ENCODE results near the gene KSR2.

The KSR2 gene

DNA sequence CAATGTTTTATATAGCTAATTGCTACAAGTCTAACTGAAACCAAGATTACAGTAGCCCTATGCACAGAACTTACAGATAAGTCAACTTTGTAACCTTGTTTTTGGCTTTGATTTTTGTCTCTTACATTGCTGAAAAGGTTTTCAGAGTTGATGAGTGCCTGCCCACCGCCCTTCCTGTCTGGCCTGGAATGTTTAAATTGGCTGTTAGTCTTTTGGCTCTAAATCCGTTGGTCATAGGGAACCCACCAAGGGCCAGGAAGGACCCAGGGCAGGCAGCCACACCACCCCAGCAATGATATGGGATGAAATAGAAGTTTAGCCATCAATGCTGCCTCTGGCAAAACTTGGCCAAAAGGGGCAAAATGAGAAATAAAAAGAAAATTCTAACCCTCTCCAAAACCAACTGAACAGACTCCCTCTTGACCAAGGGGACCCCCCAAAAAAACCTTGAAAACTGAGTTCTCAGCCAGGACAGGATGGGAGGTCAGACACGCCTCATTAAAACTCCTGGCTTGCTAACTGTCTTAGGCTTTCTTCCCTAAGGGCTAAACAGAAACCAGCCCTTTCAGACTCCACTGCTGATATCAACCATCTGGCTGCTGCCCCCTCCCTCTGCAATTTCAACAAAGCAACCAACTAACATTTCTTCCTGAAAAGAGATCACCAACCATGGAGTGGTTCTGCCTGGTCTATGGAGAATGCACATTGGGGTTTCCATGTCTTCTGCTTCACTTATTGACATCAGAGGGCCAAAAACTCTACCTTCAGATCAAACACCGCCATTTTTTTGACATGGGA is 365.3 kb downstream of the KSR2 start:
- DNase-seq, result no peak

DNA sequence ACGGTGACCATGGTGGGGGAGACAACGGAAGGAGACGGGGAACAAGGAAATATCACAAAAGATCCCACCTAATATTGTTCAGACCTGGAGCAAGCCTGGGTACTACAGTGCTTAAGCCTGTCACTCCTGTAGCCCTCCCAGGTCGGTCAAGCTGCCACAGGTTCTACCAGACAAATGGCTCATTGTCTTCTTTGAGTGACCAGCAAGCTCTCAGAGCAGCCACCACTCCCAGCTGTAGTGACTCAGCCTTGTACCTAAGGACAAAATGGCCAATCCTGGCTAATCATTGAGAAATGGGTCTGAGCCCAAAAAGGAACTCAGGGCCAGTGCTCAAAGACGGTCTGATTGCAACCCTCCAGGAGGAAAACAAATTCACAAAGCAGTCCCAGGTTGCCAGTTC is 368.9 kb downstream of the KSR2 start:
- no peak for DNase-seq

DNA sequence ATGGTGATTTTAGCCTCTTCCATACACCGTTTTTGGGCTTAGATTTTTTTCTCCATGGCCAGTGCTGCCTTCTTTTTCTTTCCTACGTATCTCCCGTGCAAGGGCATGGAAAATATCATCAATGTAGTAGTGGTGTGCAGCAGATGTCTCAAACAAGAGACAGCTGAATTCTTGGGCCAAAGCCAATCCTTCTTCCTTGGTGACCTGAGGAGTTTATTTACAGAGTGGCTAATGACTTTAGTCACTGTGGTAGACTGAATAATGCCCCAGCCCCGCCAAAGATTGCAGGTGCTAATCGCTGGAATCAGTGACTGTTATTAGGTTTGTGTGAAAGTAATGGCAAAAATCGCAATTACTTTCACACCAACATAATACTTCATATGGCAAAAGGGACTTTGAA is 371.8 kb downstream of the KSR2 start:
- no peak for DNase-seq

DNA sequence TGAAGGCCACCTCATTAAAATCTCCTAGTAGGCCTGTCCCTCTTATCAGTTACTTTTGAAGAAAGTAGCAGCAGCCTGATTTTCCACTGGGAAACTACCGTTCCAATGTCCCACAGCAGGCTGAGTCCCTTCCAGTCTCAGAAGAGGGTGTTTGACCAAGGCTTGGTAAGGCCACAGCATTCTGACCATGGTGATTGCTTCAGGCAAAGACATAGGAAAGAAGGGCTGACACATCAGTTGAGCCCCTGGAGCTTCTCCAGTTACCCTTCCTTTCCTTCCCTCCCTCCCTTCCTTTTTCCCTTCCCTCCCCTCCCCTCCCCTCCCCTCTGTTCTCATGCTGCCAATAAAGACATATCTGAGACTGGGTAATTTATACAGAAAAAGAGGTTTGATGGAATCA is 373.0 kb downstream of the KSR2 start:
- no peak for DNase-seq

DNA sequence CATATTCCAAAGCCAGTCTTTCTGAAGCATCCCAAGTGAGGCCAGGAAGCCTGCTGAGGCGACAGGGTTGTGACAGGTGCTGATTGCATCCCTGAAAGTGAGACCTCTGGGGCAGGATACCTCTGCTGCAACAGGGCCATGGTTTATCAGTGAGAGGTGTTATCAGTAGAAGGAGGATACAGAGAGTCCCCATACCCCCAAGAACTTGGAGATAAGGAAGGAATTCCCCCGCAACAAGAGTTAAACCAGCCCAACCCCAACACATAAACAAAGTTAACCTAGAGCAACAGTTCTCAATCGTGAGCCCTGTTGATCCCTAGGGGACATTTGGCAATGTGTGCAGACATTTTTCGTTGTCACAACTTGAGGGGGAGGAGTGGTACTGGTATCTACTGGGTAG is 374.3 kb downstream of the KSR2 start:
- no peak for DNase-seq

DNA sequence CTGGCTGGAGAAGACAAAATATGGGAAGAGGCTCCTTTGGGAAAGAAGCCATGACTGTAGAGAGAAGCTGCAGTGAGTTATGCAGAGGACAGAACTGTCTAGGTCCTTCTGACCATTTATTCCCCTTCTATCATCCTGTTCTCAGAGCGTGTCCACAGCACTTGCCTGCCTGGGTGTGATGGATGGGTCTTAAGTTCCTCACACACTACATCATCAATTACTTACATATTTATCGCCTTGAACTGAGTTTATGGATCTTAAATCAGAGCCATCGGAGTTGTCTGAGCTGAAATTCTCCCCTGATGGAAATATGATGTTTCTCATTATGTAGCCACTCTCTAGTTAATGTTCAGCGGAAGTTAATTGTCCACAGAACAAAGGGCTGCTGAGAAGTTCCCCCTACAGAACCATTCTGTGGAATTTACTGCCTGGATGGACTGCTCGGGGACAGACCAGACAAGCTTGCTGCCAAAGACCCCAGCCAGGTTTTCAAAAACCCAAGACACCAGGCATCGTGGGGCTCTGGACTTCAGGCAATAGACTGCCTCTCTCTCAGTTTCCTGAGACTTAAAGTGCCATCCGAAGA is 374.9 kb downstream of the KSR2 start:
- no peak for DNase-seq

DNA sequence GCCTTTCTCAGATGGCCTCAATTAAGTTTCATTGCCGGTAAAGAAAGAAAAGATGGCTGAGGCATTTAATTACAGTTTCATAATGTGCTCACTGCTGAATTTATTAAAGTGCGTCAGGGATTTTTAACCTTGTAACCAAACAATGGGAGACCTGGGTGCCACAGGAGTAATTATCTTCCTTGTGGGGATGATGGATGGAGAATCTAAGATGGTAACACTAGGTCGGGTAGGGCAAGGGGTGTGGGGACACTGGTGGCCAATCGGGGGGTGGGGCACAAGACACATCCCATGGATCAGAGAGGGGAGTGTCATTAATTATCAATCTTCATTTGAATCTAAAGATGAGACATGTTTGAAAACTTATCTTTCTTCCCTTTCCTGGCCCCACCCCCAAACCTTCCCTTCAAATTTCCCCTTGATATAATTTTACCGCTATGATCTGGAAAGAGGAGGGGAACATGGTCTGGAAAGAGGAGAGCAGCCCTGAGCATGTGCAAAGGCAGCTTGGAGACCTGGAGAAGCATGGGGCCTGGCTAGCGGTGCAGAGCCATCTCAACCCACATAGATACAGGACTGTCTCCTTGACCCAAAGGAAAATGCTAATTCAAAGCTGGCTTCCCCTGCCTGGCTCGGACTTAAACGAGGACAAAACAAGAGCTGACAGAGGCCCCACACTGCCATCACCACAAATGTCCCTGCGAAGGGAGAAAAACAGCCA is 376.0 kb downstream of the KSR2 start:
- DNase-seq, result no peak

DNA sequence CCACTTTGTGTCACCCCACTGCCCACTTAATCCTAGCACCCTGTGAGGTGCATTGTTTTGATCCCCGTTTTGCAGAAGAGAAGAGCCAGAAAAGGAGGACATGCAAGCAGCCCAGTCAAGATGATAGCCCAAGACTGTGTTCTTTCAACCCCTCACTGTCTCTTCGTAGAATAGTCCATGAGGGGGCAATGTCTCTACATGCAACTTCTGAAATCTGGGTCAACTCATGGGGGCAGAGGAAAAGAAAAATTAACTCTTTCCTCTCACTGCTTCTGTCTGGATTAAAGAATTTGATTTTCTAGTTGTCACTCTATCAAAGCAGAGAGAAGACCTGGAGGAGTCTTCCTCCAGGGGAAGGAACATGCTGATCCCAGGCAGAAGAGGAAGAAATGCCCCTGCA is 377.8 kb downstream of the KSR2 start:
- no peak for DNase-seq

DNA sequence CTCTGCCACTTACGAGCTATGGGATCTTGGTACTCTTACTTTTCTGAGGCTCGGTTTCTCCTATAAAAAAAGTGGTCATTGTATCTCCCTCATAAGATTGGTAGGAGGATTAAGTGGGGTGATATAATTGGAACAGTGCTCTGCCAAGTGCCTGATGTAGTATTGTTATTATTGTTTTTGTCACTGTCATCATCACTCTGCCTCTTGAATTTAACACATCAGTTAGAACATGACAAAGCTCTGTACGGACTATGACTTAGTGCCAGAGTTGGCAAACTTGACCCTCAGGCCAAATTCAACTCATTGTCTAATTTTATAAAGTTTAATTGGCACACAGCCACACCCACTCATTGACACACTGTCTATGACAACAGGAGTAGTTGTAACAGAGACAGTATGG is 378.4 kb downstream of the KSR2 start:
- DNase-seq, result no peak

DNA sequence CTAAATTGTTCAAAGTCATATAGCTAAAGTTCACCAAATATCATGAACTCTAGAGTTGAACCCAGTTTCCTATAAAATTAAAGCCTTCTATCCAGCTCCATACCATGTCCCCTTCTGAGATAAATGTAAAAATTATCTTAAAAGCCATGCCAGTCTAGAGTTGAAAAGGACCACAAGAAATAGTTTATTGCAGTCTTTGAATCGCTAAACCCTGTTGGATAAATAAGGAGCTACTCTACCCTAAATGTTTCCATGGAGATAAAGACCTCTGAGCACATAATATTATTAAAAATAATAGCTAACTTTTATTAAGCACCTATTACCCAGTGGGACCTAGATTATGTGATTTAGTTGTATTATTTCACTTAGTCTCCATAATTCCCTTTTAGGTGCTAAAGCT is 379.8 kb downstream of the KSR2 start:
- DNase-seq, result no peak

DNA sequence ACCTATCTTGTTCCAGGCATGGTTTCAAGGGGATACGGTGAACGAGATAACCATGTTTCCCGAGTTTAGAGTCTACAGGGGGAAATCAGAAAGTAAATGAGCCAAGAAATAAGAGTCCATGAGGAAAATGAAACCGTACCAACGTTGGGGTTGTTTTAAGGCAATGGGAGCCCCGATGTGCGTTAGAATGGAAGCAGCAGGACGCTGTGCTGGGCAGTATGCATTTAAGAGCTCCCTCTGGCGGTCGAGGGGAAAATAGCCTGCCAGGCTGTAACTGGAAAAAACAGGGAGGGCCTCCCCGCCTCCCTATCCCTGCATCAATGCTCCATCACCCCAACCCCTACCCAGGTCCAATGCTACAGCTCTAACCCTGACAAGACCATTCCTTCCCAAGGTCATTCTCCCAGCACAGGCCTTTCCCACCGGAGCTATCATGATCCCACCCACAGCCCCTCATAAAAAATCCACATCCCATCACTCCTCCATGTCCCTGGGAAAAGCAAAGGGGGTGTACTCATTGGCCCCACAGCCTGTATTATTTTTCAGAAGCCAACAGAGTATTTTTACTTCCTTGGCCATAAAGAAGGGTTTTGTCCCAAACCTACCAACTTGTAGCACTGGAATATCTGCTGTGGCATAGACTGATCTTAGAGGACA is 381.0 kb downstream of the KSR2 start:
- peak; percentile 44 to 61 for DNase-seq

DNA sequence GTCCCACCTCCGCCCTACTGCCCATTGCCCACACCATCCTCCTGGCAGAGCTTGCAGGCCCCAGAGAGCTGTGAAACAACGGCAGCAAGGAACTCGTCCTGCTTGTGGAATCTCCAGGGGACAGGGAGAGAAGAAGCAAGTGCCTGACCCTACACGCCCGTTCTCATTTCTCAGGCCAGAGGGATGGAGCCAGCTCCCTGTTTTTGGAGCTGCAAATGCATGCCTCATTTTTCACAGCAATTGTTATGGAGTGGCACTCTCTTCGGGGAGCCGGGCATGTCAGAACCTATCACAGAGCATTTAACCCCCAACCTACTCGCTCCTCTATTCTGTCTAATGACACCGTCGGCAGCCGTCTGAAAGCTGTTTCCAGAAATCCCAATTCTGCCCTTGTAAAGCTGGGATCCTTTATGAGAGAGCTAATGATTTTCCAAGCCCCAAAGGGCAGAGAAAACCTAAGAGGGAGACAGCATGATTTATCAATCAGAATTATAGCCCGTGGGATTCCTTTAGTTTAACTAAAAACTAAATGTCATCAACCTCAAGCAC is 385.0 kb downstream of the KSR2 start:
- DNase-seq, result no peak

DNA sequence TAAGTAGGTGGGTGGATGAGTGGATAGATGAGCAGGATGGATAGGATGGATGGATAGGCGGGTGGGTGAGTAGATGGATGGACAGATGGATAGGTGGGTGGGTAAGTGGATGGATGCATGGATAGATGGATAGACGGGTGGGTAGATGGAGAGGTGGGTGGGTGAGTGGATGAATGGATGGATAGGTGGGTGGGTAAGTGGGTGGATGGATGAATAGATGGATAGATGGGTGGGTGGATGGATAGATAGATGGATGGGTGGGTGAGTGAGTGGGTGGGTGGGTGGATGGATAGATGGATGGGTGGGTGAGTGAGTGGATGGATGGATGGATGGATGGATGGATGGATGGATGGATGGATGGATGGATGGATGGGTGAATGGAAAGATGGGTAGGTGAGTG is 385.7 kb downstream of the KSR2 start:
- no peak for DNase-seq

DNA sequence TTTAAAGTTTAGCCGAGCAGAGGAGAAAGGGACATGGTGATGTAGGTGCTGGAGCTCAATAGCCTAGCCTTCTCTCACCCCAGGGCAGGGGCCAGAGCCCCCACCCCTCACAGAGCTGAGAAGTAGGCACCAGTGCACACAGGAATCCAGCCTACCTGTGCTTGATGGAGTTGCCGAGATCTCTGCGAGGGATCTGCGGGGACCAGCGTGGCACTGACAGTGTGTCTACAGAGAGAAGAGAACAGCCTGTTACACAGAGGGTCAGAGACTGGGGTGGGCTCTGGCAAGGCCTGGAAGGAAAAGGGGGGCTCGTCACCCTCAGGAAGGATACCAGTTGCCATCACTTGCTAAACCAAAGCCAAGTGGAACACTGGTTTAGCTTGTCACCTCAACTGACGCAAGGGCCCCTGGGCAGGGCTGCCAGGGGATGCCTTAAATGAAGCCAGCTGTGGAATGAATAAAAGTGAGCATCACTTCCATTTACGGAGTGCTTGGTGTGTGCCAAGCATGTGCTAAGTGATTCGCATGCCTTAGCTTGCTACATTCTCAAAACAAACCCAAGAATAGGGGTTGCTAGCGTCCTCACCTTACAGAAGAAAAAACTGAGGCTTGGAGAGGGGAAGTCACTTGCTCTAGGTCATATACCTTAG is 386.5 kb downstream of the KSR2 start:
- no peak for DNase-seq

DNA sequence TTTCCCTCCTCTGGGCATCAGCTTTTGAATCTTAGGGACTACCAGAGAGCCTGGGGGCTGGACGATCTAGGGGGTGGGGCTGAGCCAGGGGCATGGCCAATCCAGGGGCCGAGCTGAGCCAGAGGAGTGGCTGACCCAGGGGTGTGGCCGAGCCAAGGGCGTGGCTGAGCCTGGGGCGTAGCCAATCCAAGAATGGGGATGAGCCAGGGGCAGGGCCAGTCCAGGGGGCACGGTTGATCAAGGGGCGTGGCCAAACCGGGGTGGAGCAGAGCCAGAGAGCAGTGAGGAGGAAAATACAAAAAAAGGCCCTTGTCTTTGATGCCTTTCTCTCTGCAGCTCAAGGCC is 388.1 kb downstream of the KSR2 start:
- peak in 1 of 2 donors; percentile 2 for DNase-seq

DNA sequence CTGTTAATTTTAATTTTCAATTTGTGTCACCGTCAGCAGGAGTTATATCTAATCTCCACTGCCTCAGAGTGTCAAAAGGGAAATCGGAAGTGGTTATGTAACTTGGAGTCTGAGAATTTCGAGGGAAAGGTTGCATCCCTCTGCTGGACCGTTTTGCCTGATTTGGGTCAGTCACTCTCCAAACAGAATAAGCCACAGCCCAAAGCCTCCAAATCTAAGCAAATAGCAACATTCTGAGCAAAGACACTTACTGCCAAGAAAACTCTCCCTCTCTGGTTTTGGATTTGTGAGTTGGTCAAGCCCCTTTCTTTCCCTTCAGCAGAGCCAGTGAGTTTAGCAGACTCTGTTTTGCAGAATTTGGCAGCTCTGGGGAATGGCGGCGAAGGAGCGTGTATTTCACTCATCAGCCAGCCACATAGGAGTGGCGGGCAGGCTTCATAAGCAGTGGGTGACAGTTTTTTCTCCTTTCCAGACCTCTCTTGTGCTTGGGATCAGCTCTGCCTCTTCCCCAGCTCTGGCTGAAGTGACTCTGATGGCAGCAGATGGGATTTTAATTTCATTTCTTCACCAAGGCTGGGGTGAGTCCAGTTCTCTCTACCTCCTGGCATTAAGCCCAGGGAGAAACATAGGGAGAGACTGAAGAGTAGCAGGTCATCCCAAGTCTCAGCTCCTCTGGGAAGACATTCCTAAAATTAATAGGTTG is 388.6 kb downstream of the KSR2 start:
- no peak for DNase-seq

DNA sequence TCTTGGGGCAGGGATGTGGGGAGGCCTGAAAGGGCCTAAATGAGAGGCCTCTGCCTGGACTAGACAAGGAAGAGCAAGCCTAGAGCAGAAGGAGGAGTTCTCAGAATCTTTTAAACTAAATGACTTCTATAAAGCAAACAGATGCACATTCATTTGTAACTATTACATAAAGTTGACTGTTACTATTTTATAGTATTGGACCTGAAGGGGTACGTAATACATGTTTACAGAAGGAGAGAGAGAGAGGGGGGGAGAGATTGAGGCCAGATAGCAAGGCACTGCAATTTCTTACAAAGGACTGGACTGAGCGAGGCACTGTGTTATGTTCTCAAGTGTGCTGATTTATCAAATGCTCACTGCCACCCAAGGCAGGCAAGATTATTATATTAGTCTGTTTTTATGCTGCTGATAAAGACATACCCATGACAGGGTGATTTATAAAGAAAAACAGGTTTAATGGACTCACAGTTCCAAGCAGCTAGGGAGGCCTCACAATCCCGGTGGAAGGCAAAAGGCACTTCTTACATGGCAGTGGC is 391.6 kb downstream of the KSR2 start:
- no peak for DNase-seq

DNA sequence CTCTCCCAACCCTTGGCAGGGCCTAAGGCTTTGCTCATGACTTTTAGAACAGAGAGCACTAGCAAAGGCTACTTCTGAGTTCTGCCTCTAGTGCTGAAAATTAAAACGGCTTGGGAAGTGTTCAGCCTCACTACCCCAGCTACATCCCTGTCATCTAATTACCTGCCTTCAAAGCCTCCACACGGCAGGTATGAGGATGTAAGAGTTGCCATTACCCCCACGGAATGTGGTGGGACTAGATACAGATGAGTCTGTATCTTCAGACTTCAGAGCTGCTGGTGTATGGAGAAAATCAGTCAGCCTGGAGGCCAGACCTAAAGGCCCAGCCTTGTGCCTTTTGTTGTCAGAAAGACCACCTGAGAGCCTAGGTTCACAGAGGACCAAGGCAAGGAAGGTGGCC is 392.7 kb downstream of the KSR2 start:
- DNase-seq, result no peak

DNA sequence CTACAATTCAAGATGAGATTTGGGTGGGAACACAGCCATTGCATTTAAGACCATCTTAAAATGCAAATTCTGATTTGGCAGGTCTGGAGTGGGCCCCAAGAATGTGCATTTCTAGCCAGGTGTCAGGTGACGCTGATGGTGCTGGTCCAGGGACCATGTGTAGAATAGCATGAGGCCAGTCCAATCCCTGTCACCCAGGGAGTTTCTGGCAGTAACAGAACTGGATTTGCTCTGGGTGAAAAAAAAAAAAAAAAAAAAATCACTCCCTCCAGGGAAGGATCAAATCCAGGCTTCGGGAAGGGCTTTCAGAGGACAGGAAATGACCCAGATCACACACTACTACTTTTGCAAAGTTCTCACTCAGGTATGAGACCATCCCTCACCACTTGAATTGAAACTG is 394.1 kb downstream of the KSR2 start:
- DNase-seq, result no peak

DNA sequence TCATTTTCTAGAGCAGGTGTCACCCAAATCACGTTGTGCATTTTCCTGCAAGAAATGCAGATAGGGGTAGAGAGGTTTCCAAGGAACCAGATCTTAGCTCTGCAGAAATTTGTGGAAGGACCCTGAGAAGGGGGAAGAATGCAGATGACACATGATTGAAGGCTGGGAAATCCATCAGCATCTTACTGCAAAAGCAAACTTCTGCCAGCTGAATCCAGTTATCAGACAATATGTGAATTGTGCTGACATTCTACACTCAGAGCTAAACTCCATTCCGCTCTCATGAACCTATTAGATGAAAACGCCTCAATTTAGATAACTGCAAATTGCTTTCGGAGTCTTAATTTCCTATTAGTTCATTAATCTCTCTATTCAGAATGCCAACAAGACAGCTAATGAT is 396.0 kb downstream of the KSR2 start:
- no peak for DNase-seq

DNA sequence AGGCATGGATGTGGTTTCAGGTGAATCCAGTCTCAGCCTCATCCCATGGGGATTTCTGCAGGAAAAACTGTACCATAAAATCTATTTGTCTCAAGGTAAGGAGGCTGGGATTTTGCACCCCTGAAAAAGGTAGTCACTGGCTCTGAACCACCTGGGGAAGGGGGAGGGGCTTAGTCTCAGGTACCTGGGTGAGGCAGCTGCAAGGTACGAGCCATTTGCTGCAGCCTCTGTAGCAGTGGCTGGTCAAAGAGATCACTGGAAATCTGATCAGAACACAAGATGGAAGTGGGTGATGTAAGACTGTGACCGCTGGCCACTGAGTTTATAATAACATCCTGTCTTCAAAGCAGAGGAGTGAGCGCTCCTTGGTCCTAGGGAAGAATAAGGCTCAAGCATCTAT is 397.5 kb downstream of the KSR2 start:
- no peak for DNase-seq

DNA sequence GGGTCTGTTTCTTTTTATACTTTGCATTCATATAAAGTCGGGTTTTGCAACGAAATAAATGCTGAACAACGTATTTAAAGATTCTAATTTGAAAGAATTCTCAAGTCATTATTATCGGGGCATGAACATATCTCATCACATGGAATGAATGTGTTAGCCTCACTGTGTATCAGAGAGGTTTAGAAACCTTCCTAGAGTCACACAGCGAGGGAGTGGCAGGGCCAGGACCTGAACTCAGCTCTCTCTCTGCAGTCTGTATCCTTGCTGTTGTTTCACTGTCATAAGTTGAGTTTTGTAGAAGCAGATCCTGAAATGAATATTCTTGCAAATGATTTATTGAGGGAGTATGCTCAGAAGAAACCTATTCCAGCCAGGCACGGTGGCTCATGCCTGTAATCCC is 398.2 kb downstream of the KSR2 start:
- DNase-seq, result no peak

Data from stimulated activated CD4-positive, alpha-beta T cell treated with anti-CD3 and anti-CD28 coated beads, Interleukin-2, amount 100 ng/mL, for 24 hours (primary cell).